ENCODE measurements around the gene DISC1.
"Not testable (repeated sequence)": the region's sequence is repeated elsewhere in the genome, so short reads cannot be mapped to it uniquely, and the experiment has no call there.

The DISC1 gene

DNA sequence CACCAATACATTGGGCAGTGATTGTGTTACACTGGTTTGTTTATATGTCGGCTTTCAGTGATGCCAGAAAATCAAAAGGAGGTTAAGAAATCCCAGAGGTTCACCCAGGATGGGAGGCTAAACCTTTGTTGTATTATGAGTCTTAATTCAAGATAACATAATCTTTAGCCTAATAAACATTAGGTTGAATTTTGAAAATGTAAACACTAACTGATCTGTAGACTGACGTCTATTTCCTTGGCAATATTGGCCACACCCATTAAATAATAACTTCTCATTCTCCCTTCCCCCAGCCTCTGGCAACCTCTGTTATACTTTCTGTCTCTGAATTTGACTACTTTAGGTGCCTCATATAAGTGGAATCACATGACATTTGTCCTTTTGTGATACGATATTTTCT lies 238.7 kb downstream of the DISC1 start:
- DNase-seq = no peak

DNA sequence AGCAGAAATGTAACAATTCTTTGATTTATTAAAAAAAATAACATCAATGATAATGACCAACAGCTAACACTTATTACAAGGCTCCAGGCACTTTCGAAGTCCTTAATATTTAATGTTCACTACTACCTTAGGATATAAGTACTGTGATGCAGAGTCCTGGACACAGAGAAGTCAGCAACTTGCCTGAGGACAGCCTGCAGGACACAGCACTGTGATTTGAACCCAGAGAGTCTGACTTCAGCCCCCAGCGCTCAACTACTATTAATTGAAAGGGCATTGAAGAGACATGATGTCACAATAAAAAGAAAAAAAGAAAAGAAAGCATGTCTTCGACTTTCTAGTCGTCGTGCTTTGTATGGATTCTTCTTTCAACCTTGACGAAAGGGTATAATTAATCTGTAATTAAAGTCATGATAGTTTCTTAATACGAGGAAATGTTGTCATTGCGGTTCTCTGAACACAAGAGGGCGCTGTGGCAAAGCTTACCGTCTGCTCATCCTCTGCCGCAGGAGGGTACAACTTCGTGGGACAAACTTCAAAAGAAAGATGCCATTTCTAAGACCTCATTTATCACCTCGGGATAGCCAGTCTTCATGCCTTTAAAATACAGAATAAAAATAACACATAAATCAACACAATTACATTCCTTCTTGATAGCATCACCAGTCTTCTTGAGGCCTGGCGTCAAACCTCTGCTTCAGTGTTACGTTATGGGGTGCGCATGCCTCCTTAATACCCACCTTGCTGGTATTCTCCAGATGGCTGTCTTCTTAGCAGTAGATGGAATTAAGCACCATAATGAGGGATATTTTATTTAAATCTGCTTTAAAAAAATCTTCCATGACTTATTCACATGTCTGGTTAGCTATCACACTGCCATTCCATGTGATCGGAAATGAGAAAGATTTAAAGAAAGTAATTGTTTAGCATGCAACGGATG lies 240.1 kb downstream of the DISC1 start:
- DNase-seq = peak; percentile 36 to 54

DNA sequence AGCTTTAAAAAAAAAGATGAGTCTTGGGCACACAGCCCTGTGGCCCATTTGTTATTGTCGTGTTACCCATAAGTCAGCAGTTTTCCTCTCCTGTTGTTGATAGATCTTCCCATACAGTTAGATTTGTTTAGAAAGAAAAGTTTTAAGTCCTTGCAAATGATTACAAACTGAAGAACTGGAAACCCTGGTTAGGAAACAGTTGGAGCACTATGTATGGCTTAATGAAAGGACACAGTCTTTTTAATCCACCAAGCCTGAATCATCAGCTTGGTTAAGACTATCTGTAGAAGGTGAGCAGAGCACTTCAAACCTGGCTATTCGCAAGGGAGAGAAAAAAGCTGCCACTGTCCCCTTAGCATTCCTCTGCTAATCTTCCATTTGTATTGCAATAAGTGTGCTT lies 241.0 kb downstream of the DISC1 start:
- no peak for DNase-seq

DNA sequence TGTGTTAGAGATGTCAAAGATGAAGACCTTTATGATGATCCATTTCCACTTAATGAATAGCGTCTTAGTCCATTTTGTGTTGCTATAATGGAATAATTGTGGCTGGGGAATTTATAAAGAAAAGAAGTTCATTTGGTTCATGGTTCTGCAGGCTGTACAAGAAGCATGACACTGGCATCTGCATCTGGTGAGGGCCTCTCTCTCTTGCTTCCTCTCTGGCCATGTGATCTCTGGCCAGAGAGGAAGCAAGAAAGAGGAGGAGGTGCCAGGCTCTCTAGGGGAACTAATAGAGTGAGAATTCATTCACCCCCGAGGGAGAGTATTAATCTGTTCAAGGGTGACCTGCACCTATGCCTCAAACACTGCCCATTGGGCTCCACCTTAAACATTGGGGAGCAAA lies 242.8 kb downstream of the DISC1 start:
- no peak for DNase-seq

DNA sequence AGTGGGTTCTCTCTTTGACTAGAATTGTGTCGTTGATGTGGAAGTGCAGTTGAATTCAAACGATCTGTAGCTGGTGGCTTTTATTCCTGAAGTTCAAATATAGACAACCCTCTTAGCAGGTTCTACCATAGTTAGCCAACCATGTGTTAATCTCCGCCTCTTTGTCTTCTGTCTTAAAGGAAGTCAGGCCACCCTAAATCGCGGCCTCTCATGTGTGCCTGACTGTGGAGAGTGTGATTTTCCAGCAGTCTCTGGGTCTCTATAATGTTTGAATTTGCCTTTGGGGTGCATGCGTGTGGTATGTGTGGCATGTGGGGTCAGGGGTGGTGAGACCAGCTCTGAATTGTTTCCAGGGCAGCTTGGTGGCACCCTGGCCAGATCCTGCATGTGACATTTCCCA lies 244.9 kb downstream of the DISC1 start:
- no peak for DNase-seq

DNA sequence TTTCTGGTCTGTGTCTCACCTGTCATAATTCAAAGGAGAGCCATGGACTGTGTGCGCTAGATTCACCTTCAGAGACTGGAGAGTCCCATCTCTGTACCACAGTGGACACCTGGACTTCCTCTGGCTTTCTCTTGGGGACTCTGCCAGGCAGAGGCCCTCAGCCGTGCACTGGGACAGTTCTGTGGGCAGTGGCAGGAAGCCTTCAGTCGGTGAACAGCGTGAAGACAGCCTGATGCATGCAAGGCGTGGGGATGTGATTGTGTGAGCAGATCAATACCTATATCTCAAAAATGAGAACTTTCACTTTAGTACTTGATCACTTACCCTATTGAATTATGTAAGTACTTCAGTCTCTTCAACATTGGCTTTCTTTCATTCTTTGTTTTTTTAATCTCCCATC lies 245.3 kb downstream of the DISC1 start:
- no peak for DNase-seq

DNA sequence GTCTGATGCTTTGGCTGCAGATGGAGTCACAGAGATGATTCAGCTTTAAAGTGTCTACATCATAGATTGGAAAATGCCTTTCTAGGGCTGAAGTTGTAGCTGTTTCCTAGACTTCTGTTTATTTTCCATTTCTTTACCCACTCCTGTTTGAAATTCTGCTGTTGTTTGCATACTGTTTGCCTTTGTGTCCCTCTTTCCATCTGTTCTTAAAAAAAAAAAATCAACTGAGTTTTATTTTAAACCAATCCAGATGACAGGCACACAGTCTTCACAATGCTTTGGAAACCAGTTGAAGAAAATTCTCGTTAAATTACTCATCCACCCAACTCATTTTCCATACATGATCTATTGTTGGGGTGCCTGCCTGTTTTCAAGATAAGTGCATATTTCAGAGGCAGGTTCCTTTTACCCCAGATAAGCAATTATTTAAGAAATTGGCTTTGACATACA lies 245.9 kb downstream of the DISC1 start:
- no peak for DNase-seq

DNA sequence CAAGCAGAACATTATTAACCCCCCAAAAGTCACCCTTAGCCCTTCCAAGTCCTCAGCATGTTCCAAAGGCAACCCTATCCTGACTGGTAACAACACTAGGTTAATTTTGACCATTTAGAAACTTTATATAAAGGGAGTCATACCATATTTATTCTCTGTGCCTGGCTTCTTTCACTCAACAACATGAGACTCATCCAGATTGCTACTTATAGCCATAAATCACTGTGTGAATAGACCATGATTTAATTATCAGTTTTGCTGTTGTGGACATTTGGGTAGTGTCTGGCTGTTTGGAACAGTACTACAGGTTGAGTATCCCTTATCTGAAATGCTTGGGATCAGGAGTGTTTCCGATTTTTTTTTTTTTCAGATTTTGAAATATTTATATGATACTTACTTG lies 252.1 kb downstream of the DISC1 start:
- no peak for DNase-seq

DNA sequence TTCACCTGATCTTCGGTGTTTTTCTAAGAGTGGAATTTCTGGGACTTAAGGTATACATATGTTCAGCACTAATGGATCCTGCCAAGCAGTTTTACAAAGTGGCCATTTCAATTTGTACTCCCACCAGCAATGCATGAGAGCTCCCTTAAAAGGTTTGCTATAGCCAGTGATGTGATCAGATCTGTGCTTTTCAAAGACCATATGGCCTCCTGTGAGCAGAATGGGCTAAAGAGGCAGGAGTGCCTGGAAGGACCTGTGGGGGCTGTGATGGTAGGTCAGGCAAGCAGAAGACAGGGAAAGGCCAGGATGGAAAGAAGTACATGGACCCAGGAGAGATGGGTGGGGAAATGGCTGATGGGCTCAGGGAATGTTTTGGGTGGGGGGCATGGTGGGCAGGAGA lies 252.7 kb downstream of the DISC1 start:
- no peak for DNase-seq

DNA sequence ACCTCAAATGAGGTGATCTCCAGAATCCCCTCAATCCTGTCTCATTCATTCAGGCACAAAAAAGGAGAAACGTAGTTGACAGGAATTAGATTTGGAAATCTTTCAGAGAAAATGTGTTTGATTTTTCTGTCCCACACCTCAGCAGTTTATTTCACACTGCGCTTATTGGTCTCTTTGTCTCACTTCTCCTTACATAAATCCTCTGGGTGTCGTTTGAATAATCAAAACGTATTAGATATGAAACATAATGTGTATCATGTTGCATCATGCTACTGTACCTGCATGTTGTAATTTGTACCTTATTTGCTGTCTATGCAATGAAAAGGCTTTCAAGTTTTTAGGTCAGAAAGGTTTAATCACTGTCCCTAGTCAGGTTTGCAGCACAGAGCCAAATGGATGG lies 255.7 kb downstream of the DISC1 start:
- DNase-seq = no peak

DNA sequence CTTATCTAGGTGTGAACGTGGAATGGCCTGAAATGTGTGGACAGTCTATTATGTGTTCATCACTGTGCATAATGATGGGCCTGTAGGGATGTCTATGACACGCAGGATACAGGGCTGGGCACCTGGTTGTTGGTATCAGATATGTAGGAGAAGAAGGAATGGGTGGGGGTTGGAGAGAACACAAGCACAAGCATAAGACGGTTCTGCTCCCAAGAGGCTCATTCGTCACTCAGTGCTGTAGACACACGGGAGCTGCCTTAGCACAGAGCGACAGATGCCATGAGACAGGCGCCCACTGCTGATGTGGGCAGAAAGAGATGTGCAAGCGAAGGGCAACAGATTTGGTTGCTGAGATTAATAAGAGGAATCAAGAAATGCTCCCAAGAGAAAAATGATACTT lies 256.2 kb downstream of the DISC1 start:
- no peak for DNase-seq

DNA sequence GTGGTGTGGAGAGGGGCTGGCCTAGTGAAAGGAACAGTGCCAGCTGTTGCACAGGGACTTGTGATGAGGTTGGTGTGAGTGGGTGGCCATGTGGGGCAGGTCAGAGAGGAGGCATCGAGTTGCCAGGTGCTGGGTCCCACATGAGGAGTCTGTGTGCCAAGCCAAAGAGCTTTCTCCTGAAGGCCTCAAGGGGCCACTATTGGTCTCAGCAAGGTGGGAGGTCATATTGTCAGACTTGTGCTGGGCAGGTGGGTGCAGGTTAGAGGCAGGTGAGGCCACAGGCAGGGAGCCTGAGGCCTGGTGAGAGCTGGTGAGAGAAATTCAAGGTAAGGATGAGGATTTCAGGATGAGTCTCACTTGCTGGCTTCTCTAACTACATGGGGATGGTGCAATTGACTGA lies 256.8 kb downstream of the DISC1 start:
- DNase-seq = no peak

DNA sequence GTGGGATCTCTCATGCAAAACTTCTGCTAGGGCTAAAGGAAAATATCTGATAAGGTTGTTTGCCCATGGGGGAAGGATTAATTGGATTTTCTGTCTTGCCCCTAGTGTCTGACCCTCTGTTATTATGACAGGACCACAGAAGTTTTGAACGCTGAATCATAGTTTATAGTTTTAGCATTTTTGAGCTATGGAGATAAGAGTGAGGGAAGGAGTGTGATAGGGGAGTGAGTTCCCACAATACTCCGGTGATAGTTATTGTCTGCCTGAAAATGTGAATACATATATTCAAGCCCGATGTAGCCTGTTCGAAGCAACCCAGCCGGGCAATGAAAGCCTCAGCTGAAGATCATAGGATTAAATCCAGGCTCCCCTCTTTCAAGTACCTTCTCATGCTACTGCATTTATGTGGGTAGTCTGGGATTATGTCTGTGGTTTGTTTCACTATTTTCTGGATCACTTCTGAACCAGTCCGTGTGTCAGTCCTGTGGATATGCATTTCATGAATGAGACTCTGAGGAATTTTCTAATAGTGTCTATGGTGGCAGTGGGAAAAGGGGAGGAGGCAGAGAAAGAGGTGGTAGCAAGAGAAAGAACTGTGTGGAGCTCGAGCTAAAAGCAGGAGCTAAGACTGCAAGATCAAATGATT lies 258.7 kb downstream of the DISC1 start:
- DNase-seq = no peak

DNA sequence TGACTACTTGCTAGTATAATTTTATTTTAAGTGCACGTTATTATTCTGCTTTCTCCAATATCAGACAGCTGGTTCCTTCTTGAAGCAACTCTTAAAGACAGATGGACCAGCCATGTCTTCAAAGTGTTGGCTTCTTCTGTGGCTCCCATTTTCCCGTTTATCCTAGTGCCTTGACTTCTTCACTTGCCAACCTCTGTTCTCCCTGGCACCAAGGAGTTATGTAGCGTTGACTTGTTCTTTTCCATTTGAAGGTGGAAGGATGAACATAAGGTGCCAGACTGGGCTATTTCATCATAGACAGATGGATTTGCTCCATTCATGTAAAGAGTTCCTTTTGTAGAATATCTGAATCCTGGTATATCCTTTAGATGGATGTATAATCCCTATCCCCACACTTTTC lies 260.6 kb downstream of the DISC1 start:
- DNase-seq = no peak

DNA sequence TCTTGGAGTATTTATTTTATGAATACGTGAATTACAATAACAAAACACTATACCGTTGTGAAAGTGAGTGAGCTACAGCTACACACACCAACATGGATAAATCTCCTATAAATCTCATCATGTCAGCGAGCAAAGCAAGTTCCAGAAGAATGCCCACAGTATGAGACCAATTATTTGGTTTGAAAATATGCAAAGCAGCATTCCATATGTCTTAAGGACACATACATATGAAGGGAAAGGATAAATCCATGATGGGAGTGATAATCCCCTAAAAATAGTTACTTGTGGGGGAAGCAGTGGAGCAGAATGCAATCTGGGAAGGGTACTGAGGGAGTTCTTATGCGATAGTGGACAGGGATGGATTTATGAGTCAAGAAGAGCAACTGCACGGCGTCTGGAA lies 261.3 kb downstream of the DISC1 start:
- no peak for DNase-seq

DNA sequence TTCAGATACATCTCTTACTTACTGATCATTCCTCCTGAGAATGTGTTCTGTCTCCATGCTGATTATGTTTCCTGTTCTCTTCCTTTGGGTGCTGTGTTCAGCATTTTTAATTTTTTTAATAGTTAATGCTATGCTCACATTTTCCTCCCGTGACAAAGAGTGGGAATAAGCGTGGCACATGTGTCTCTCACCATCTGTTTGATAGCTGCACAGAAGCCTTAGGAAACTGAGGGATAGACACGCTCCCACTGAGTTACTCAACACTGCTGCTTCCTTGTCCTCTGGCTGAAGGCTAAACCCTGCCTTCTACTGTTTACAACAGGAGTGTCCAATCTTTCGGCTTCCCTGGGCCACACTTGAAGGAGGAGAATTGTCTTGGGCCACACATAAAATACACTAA lies 264.2 kb downstream of the DISC1 start:
- no peak for DNase-seq

DNA sequence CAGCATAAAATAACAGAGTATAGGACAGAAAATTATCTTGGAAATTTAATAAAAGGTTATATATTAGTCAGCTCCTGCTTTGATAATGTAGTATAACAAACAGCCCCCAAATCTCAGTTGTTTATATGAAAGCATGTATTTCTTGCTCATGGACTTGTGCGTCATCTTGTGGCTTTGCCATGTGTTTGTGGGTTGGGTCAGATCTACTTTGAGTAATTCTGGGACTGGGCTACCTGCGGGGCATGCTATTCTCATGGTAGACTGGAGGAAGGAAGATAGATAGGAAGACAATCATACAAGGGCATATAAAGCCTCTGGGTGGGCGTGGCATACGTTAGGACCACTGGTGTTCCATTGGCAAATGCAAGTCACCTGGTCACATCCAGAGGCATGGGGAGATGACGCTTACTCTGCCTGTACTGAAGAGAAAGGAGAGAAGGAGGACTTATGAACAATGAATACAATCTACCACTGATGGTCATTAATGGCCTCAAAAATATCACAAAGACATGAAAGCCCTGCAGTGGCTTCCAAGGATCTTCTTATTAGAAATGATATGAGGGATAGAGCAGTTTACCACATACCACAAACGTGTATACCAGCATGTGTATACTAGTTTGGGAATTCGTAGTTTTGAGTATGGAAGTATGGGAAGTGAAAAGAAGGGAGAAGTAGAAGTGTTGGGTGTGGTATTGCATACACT lies 267.0 kb downstream of the DISC1 start:
- no peak for DNase-seq

DNA sequence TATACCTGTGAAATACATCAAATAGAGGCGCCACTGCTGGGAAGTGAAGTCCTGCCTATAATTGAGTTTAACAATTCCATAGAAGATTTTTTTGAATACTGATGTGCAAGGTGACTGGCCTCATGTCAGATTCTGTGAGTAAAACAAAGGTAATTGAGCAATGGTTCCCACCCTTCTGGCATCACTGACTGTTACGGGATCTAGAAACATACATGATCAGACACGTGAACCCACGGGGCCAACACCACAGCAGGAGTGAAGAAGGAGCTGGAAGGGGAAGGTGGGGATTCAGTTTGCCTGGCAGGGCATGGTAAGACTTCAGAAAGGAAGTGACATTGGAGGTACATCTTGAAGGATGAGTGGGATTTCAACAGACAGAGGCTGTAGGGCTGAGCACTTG lies 270.2 kb downstream of the DISC1 start:
- no peak for DNase-seq

DNA sequence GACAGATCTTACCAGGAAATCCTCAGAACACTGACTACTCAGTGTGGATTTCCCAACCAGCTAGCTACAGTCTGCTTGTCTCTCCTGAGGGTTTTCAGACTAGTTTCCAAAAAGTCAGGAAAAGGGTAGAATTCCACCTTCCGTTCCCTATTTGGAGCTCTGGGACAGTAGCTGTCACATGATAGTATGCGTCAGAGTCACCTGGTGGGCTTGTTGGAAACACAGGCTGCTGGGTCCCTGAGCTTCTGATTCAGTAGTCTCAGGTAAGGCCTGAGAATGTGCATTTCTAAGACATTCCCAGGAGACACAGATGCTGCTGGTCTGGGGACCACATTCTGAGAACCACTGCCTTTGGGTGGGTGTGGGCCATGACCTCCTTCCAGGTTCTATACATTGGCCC lies 272.5 kb downstream of the DISC1 start:
- DNase-seq = no peak

DNA sequence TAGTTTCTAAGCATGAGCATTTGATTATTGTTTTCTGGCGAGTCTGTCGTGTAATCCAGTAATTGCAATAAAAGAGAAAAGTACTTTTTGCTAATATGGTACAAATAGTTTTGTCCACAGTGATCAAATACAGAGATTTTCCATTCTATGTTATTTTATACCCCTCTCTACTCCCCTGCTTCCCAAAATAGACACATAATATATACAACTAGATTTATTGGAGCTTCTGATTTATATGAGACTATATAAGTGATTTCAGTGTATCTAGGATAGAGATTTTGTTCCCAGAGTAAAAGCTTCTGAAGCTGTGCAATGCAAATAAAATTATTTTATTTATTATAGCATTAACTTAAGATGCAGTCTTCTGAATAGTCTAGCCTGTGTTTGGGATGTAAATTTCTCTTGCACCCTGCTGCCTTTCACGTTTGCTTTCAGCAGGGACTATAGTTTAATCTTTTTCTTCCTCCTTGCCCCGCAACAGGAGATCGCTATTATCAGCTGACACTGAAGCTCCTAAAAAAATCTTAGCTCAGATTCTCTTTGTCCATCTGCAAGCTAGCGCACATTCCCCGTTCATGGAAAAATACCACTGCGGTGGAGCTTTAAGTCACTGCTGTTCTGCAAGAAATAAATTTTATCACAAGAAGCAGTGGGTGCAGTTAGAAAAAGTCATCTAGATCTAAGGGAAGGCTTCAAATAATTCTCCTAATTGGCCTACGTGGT lies 273.3 kb downstream of the DISC1 start:
- no peak for DNase-seq

DNA sequence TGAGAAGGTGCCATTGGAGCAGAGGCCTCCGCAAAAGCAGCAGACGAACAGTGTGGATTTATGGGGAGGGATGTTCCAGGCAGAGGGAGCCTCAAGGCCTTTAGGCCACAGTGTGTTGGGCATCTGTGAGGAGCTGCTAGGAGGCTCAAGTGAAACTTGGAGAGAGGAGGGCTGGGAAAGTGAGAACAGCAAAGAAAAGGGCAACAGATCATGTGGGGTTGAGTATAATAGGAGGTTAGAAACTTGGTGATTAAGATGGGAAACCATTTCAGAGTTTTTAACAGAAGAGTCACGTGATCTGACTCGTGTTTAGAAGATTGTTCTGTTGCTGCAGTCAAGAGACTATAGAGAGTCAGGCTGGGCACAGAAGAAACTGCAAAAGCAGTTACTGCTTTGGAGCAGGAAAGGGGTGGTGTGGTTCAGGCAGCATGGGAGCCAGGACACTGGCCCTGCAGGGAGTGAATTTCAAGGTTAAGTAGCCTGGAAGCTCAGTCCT lies 277.0 kb downstream of the DISC1 start:
- DNase-seq = no peak

DNA sequence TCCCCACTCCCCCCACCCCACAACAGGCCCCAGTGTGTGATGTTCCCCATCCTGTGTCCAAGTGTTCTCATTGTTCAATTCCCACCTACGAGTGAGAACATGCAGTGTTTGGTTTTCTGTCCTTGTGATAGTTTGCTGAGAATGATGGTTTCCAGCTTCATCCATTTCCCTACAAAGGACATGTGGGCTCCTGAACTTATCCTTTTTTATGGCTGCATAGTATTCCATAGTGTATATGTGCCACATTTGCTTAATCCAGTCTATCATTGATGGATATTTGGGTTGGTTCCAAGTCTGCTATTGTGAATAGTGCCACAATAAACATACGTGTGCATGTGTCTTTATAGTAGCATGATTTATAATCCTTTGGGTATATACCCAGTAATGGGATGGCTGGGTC lies 280.7 kb downstream of the DISC1 start:
- not testable (repeated sequence) for DNase-seq

DNA sequence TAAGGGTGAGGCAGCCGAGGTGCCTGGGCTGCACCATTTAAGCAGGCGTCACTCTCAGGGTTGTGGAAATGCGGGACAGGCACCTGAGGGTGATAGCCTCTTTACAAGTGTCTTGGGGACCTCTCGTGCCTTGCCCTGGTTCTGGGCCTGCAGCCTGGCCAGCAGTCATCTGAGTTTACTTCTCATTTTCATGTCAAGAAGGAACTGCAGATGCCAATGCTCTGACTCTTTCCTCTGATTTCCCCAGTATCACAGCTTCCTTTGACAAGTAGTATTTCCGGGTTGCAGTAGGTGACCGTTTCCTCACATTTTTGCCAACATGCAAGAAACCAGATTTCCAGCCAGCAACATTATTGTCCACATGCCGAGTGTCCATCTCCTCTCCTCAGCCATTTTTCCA lies 286.9 kb downstream of the DISC1 start:
- DNase-seq = no peak
